ENCODE results near the gene WFIKKN2. TPM values are rescaled to one million over a fixed set of nuclear protein-coding genes. Genes with fewer than 3 reads are reported as not detected.
"Not testable (repeated sequence)": the region's sequence is repeated elsewhere in the genome, so short reads cannot be mapped to it uniquely, and the experiment has no call there.

Gene WFIKKN2
- total RNA-seq, 2 donors from 2014 or later, result 0.33 to 0.42 TPM

- intact Hi-C loops (cut with DNase I), result loop anchor here (1.0 to 10.0 kb wide), 4 partner anchors 37 to 260 kb away; partner anchors contain the start of gene SPAG9 (in 1 of the 2)
- DNase-seq (ENCODE audit: low spot score), result peak; percentile 86
Observed at GRCh38 chr17:50865060-50865867, 29.9 kb downstream of the WFIKKN2 start.

- no peak for DNase-seq (ENCODE audit: low spot score)
- intact Hi-C loops (cut with DNase I), result loop anchor here (1.0 to 10.0 kb wide), 5 partner anchors 36 to 259 kb away; partner anchors contain the start of gene SPAG9 (in 1 of the 2)
Observed at GRCh38 chr17:50865868-50866260, 30.5 kb downstream of the WFIKKN2 start.

- peak; percentile 99 for DNase-seq (ENCODE audit: low spot score)
- intact Hi-C loops (cut with DNase I), result loop anchor here in 1 of 2 donors (2.0 to 10.0 kb wide), 4 partner anchors 36 to 258 kb away; partner anchors contain the start of gene SPAG9
Observed at GRCh38 chr17:50866261-50866949, 31.0 kb downstream of the WFIKKN2 start, which contains the start of gene TOB1. Gene TOB1 (minus strand): TSS chr17:50866354. CDS start chr17:50864017, 2,337 bp downstream.

GRCh38 chr17:50866950-50867362, 31.6 kb downstream of the WFIKKN2 start:
- peak; percentile 93 for DNase-seq (ENCODE audit: low spot score)
- intact Hi-C loops (cut with DNase I), result loop anchor here in 1 of 2 donors (2.0 to 10.0 kb wide), 4 partner anchors 35 to 258 kb away; partner anchors contain the start of gene SPAG9

GRCh38 chr17:50867363-50868139, 32.2 kb downstream of the WFIKKN2 start:
- peak; percentile 97 for DNase-seq (ENCODE audit: low spot score)
- intact Hi-C loops (cut with DNase I), result loop anchor here in 1 of 2 donors (2.0 to 10.0 kb wide), 4 partner anchors 35 to 257 kb away; partner anchors contain the start of gene SPAG9

- no peak for DNase-seq (ENCODE audit: low spot score)
- intact Hi-C loops (cut with DNase I), result loop anchor here in 1 of 2 donors (5.0 to 10.0 kb wide), 3 partner anchors 34 to 257 kb away; partner anchors contain the start of gene SPAG9
Observed at GRCh38 chr17:50868140-50868438, 32.7 kb downstream of the WFIKKN2 start.

- no peak for DNase-seq (ENCODE audit: low spot score)
Observed at GRCh38 chr17:50868602-50869001, 33.2 kb downstream of the WFIKKN2 start.

GRCh38 chr17:50871364-50871763, 36.0 kb downstream of the WFIKKN2 start:
- no peak for DNase-seq (ENCODE audit: low spot score)
- intact Hi-C loops (cut with DNase I), result no loop called here

More at GRCh38 chr17:50868602-50869001, 33.2 kb downstream of the WFIKKN2 start:
- intact Hi-C loops (cut with DNase I), result loop anchor here in 1 of 2 donors (5.0 to 10.0 kb wide), 3 partner anchors 34 to 256 kb away; partner anchors contain the start of gene SPAG9

- intact Hi-C loops (cut with DNase I), result no loop called here
- no peak for DNase-seq (ENCODE audit: low spot score)
Observed at GRCh38 chr17:50871898-50872297, 36.5 kb downstream of the WFIKKN2 start.

GRCh38 chr17:50872710-50873424, 37.5 kb downstream of the WFIKKN2 start:
- DNase-seq (ENCODE audit: low spot score), result no peak
- intact Hi-C loops (cut with DNase I), result no loop called here

- intact Hi-C loops (cut with DNase I), result no loop called here
- DNase-seq (ENCODE audit: low spot score), result no peak
Observed at GRCh38 chr17:50875074-50875473, 39.7 kb downstream of the WFIKKN2 start.

- DNase-seq (ENCODE audit: low spot score); intact Hi-C loops (cut with DNase I): not testable (repeated sequence)
Observed at GRCh38 chr17:50877042-50877441, 41.7 kb downstream of the WFIKKN2 start.

GRCh38 chr17:50877838-50878237, 42.5 kb downstream of the WFIKKN2 start:
- intact Hi-C loops (cut with DNase I), result no loop called here
- DNase-seq (ENCODE audit: low spot score), result no peak

GRCh38 chr17:50879086-50879485, 43.7 kb downstream of the WFIKKN2 start:
- DNase-seq (ENCODE audit: low spot score), result no peak
- intact Hi-C loops (cut with DNase I), result no loop called here

GRCh38 chr17:50881182-50881581, 45.8 kb downstream of the WFIKKN2 start:
- intact Hi-C loops (cut with DNase I), result no loop called here
- DNase-seq (ENCODE audit: low spot score), result no peak

- intact Hi-C loops (cut with DNase I), result no loop called here
- DNase-seq (ENCODE audit: low spot score), result no peak
Observed at GRCh38 chr17:50882851-50883250, 47.5 kb downstream of the WFIKKN2 start.

GRCh38 chr17:50883850-50884438, 48.6 kb downstream of the WFIKKN2 start:
- intact Hi-C loops (cut with DNase I), result no loop called here
- DNase-seq (ENCODE audit: low spot score), result no peak
